ENCODE measurements around the gene CDH11.

The CDH11 gene

GRCh38 chr16:65124212-65124548 is 2.3 kb upstream of the CDH11 start:
- Histone ChIP-seq H3K4me3 (ENCODE audit: low read depth, low read length) (no peak overlapping the region), H3K27ac (no peak overlapping the region), H3K9me3 (ENCODE audit: severe bottlenecking) (no peaks in the 10 kb centered on the region), H3K27me3 (ENCODE audit: insufficient read depth, low read depth, severe bottlenecking) (peaks cover 34% of the 10 kb centered on the region), H3K36me3 (no peaks in the 10 kb centered on the region)
- no peak for TF ChIP-seq CTCF (IDR thresholded peaks at IDR 0.05; ENCODE audit: low read depth, low read length)
- DNase-seq = no peak

- peak overlapping the region; percentile 56 for H3K4me3 ChIP-seq (ENCODE audit: low read depth, low read length)
- H3K27ac ChIP-seq = no peak overlapping the region
- TF ChIP-seq CTCF (IDR thresholded peaks at IDR 0.05; ENCODE audit: low read depth, low read length) = no peak
- peaks cover 34% of the 10 kb centered on the region for H3K27me3 ChIP-seq (ENCODE audit: insufficient read depth, low read depth, severe bottlenecking)
- H3K9me3 ChIP-seq (ENCODE audit: severe bottlenecking) = no peaks in the 10 kb centered on the region
- peak; percentile 16 for DNase-seq
- H3K36me3 ChIP-seq = no peaks in the 10 kb centered on the region
Measured at GRCh38 chr16:65123396-65124211, 1.7 kb upstream of the CDH11 start.

GRCh38 chr16:65122724-65123395 is 997 bp upstream of the CDH11 start:
- H3K36me3 ChIP-seq = no peaks in the 10 kb centered on the region
- no peaks in the 10 kb centered on the region for H3K9me3 ChIP-seq (ENCODE audit: severe bottlenecking)
- DNase-seq = peak; percentile 25
- H3K27ac ChIP-seq = no peak overlapping the region
- no peak for TF ChIP-seq CTCF (IDR thresholded peaks at IDR 0.05; ENCODE audit: low read depth, low read length)
- peaks cover 34% of the 10 kb centered on the region for H3K27me3 ChIP-seq (ENCODE audit: insufficient read depth, low read depth, severe bottlenecking)
- peak overlapping the region; percentile 56 for H3K4me3 ChIP-seq (ENCODE audit: low read depth, low read length)

- no peak overlapping the region for H3K27ac ChIP-seq
- no peaks in the 10 kb centered on the region for H3K9me3 ChIP-seq (ENCODE audit: severe bottlenecking)
- H3K4me3 ChIP-seq (ENCODE audit: low read depth, low read length) = peak overlapping the region; percentile 50
- DNase-seq = peak; percentile 26
- H3K36me3 ChIP-seq = no peaks in the 10 kb centered on the region
- TF ChIP-seq CTCF (IDR thresholded peaks at IDR 0.05; ENCODE audit: low read depth, low read length) = no peak
- H3K27me3 ChIP-seq (ENCODE audit: insufficient read depth, low read depth, severe bottlenecking) = peaks cover 34% of the 10 kb centered on the region
Measured at GRCh38 chr16:65120831-65121721, 787 bp downstream of the CDH11 start.

GRCh38 chr16:65120461-65120830 is 1.4 kb downstream of the CDH11 start:
- no peaks in the 10 kb centered on the region for H3K36me3 ChIP-seq
- DNase-seq = no peak
- H3K27ac ChIP-seq = no peak overlapping the region
- H3K9me3 ChIP-seq (ENCODE audit: severe bottlenecking) = no peaks in the 10 kb centered on the region
- no peak for TF ChIP-seq CTCF (IDR thresholded peaks at IDR 0.05; ENCODE audit: low read depth, low read length)
- peaks cover 34% of the 10 kb centered on the region for H3K27me3 ChIP-seq (ENCODE audit: insufficient read depth, low read depth, severe bottlenecking)
- H3K4me3 ChIP-seq (ENCODE audit: low read depth, low read length) = peak overlapping the region; percentile 50

Data from WERI-Rb-1 (cell line).